ENCODE data around the gene ISL2.
A peak's percentile ranks its signal among the peaks of the same experiment; 100 is the strongest.

Gene ISL2

GRCh38 chr15:76341366-76342057, 4.9 kb downstream of the ISL2 start:
- no peak for FAIRE-seq
- no peak for DNase-seq (ENCODE audit: insufficient read length, low spot score)

- DNase-seq (ENCODE audit: insufficient read length, low spot score): no peak
Observed at GRCh38 chr15:76342058-76342381, 5.4 kb downstream of the ISL2 start.

GRCh38 chr15:76342382-76343201, 6.0 kb downstream of the ISL2 start:
- DNase-seq (ENCODE audit: insufficient read length, low spot score) (no peak), FAIRE-seq (no peak)

More at GRCh38 chr15:76342058-76342381, 5.4 kb downstream of the ISL2 start:
- FAIRE-seq: no peak

- FAIRE-seq: no peak
- DNase-seq (ENCODE audit: insufficient read length, low spot score): no peak
Observed at GRCh38 chr15:76343313-76343996, 6.9 kb downstream of the ISL2 start.

- DNase-seq (ENCODE audit: insufficient read length, low spot score): no peak
- no peak for FAIRE-seq
Observed at GRCh38 chr15:76344893-76345582, 8.5 kb downstream of the ISL2 start.

- FAIRE-seq (no peak), DNase-seq (ENCODE audit: insufficient read length, low spot score) (no peak)
Observed at GRCh38 chr15:76345583-76345879, 9.0 kb downstream of the ISL2 start.

GRCh38 chr15:76345880-76346668, 9.5 kb downstream of the ISL2 start:
- FAIRE-seq: no peak
- no peak for DNase-seq (ENCODE audit: insufficient read length, low spot score)

- no peak for FAIRE-seq
Observed at GRCh38 chr15:76346669-76347481, 10.3 kb downstream of the ISL2 start.

GRCh38 chr15:76347482-76348055, 11.0 kb downstream of the ISL2 start:
- no peak for FAIRE-seq

More at GRCh38 chr15:76346669-76347481, 10.3 kb downstream of the ISL2 start:
- DNase-seq (ENCODE audit: insufficient read length, low spot score): peak; percentile 39

GRCh38 chr15:76349301-76350070, 12.9 kb downstream of the ISL2 start:
- no peak for FAIRE-seq

More at GRCh38 chr15:76347482-76348055, 11.0 kb downstream of the ISL2 start:
- no peak for DNase-seq (ENCODE audit: insufficient read length, low spot score)

GRCh38 chr15:76353023-76353577, 16.5 kb downstream of the ISL2 start:
- no peak for DNase-seq (ENCODE audit: insufficient read length, low spot score)
- FAIRE-seq: no peak

More at GRCh38 chr15:76349301-76350070, 12.9 kb downstream of the ISL2 start:
- no peak for DNase-seq (ENCODE audit: insufficient read length, low spot score)

GRCh38 chr15:76353903-76354302, 17.3 kb downstream of the ISL2 start:
- FAIRE-seq (no peak), DNase-seq (ENCODE audit: insufficient read length, low spot score) (no peak)

- FAIRE-seq: no peak
- no peak for DNase-seq (ENCODE audit: insufficient read length, low spot score)
Observed at GRCh38 chr15:76354823-76355440, 18.4 kb downstream of the ISL2 start.

GRCh38 chr15:76358453-76358852, 21.9 kb downstream of the ISL2 start:
- FAIRE-seq: no peak
- DNase-seq (ENCODE audit: insufficient read length, low spot score): no peak

- FAIRE-seq: no peak
- DNase-seq (ENCODE audit: insufficient read length, low spot score): no peak
Observed at GRCh38 chr15:76359152-76359551, 22.6 kb downstream of the ISL2 start.

GRCh38 chr15:76360416-76360815, 23.8 kb downstream of the ISL2 start:
- DNase-seq (ENCODE audit: insufficient read length, low spot score): no peak
- FAIRE-seq: no peak

GRCh38 chr15:76363251-76363650, 26.7 kb downstream of the ISL2 start:
- FAIRE-seq: no peak
- no peak for DNase-seq (ENCODE audit: insufficient read length, low spot score)

GRCh38 chr15:76366714-76367113, 30.1 kb downstream of the ISL2 start:
- FAIRE-seq (no peak), DNase-seq (ENCODE audit: insufficient read length, low spot score) (no peak)
